Stimulated activated CD8-positive, alpha-beta memory T cell treated with anti-CD3 and anti-CD28 coated beads, Interleukin-4, amount 100 ng/mL, for 48 hours (primary cell): Measurements from ENCODE around the gene RBM19.

Experiments used
- DNase-seq: peaks from one replicate; pipeline ENCODE4 v3.0.0-alpha.2; 2020

The RBM19 gene

GRCh38 chr12:113850309-113851056 lies 115.6 kb downstream of the RBM19 start:
- DNase-seq, result no peak

GRCh38 chr12:113847856-113848255 lies 118.3 kb downstream of the RBM19 start:
- no peak for DNase-seq

- DNase-seq, result no peak
Observed at GRCh38 chr12:113846883-113847755, 119.0 kb downstream of the RBM19 start.

GRCh38 chr12:113845900-113846674 lies 120.0 kb downstream of the RBM19 start:
- no peak for DNase-seq

DNA sequence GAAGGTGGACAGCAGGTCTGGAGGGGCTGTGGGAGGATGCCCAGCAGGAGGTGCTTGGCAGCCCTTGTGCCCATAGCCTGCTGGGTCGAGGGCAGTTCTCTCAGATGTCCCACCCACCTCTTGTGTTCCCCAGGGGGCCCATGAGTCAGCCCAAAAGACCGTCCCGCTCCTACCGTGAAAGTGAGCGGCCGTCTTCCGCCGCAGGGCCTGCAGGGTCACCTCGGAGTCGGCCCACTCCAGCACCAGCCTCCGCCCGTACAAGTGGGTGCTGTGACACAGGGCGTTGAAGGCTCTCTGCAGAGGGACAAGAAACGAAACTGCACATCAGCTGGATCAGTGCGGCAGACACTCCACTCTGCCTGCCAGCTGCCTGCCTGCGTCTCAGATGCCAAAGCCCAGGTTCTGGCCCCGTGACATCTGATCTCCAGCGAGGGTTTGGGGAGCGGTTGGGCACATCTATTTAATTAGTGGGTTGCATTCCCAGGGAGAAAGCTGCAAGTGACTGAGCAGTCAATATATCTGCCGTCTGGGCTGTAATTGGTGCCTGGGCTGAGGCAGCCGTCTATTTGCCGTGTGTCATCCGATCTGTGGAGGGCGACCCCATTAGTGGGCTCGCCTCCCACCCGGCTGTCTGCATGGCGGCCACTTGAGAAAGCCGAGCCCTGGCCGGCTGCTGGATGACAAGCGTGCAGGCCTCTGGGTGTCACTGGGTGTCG lies 121.5 kb downstream of the RBM19 start:
- no peak for DNase-seq

GRCh38 chr12:113842699-113843098 lies 123.4 kb downstream of the RBM19 start:
- no peak for DNase-seq

GRCh38 chr12:113841786-113842185 lies 124.3 kb downstream of the RBM19 start:
- DNase-seq, result no peak

- no peak for DNase-seq
Observed at GRCh38 chr12:113840401-113841042, 125.6 kb downstream of the RBM19 start.

GRCh38 chr12:113838896-113839295 lies 127.2 kb downstream of the RBM19 start:
- DNase-seq, result no peak

DNA sequence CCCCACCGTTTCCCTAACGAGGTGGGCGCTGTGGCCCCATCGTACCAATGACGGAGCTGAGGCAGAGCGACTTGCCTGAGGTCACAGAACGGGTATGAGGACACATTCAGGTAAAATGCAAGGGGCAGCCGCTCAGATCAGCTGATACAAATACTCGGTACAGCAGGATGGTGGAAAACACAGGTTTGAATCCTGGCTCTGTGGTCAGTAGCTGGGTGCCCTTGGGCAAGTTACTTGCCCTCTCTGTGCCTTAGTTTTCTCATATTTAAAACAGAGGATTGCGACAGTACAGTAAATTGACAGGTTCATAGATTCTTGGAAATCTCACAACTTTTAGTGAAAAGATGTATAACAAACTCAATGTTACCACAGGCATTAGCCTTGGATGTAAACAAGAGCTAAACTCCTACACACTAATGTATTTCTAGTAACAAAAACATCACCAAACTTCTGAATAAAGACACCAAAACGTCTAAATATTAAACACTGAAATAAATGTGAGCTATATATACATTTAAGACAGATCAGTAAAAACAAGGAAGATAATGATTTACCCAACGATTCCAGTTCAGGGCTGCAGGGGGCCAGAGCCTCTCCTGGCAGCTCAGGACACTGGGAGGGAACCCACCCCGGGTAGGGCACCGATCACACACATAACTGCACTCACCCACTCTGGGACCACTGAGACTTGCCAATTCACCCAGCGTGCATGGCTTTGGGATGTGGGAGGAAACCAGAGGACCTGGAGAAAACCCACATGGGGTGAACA lies 128.4 kb downstream of the RBM19 start:
- DNase-seq, result no peak

GRCh38 chr12:113837084-113837483 lies 129.0 kb downstream of the RBM19 start:
- no peak for DNase-seq

DNA sequence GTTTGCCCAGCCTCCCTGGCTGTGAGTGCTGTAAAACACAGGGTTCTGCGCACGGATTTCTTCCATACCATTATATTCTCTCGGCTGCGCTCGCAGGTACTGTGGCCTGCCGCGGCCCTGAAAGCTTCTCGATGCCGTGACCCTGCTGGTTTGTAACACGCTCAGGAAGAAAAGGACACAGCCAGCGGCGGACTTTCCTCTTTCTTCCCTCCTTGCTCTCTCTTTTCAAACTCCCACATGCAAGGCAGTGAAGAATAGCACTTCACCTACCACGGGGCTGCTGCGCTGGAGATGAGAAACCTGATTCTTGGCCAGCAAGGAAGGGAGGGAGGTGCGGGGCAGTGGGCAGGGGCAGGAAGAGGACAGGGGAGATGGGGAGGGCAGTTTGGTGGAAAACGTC lies 130.2 kb downstream of the RBM19 start:
- no peak for DNase-seq

- no peak for DNase-seq
Observed at GRCh38 chr12:113835433-113835832, 130.7 kb downstream of the RBM19 start.

DNA sequence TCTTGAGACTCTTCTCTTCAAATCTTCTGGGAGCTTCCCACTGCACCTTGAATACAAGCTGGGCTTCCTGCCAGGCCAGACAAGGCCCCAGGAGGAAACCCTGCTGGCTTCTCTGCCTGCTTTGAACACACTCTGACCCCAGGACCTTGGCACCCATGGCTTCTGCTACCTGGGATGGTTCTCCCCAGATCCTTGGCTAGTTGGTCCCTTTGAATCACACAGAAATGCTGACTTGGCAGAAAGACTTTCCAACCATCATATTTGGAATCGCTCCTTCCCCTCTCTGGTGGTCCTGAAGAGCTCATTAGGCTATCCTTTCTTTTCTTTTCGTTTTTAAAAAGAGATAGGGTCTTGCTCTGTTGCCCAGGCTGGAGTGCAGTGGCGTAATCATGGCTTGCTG lies 132.7 kb downstream of the RBM19 start:
- no peak for DNase-seq

DNA sequence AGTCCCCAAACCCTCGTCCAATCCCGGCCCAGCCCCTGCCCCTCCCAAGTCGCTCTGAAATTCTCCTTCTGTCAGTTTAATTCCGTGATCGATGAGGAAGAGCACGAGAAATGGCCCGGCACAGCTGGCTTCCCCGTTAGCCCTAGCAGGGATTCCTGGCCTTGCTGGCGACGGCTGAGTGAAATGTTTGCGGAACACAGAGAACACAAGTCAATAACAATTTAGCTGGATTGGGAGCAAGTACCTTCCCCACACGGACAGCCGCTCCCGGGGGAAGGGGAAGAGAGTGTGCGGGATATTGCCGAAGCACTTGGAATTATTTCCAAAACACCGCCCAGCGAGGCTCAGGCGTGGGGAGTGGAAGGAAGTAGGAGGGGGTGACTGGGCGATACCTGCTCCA lies 134.6 kb downstream of the RBM19 start:
- no peak for DNase-seq

GRCh38 chr12:113831016-113831415 lies 135.1 kb downstream of the RBM19 start:
- DNase-seq, result no peak

DNA sequence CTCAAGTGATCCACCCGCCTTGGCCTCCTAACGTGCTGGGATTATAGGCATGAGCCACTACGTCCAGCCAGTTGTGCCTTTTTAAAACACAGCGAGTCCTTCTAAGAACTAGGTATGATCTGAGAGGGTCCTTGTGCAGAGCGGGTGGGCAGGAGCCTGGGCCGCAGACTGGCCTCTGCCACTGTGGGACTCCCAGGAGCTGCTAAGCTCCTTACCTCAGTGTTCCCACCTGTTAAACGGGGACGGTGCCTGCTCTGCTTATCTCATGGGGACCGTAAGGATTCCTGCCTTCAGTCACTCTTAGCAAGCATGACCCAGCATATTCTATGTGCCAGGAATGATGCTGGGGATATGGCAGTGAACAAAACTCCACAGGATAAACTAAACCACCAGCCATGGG lies 136.9 kb downstream of the RBM19 start:
- DNase-seq, result no peak

- no peak for DNase-seq
Observed at GRCh38 chr12:113827539-113828114, 138.5 kb downstream of the RBM19 start.

DNA sequence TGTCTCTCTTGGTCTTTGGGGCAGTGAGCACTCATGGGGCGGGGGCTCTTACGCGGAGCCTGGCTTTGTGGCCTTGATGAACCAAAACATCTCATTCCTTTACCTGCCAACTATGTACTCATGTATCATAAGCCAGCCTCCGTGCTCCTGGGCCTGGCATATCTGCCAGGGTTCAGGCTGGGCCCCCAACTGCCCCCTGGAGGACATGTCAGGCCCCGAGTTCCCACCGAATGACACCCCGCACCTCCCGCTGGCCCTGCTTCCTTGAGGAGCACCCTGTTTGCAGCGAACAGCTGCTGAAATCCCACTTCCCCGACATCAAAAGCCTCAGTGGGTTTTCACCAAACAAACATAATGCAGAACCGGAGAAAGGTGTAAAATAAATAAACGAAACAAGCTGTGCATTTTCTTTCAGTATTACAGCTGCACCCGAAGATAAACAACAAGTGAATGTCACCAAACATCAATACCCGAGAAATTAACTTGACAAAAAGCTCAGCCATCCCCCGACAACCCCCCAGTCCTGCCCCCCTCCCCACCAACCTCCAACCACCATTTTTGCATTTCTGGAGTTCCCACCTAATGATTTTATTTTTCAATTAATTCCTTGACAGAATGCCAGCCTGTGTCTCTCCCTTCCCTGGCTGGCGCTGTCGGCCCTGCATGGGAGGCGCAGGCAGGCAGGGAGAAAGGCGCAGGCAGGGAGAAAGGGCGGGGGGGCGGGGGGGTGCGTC lies 139.2 kb downstream of the RBM19 start:
- DNase-seq, result no peak

DNA sequence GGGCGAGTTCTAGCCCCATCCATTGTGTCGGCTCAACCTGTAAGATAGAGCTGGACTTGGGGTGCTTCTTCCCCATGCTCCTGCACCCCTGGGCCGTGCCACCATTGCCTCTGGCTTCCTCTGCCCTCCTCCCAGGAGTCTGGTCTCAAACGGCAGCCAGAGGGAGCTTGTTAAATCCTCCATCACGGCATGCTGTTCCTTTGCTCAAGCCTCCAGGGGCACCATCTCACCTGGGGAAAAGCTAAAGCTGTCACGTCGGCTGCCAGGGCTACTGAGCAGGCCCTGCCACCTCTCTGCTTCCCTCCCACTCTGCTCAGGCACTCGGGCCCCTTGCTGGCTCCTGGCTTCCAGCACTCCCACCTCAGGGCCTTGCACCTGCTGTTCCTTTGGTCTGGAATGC lies 140.4 kb downstream of the RBM19 start:
- DNase-seq, result no peak
